HepG2 (cell line): ENCODE results near the gene FAF1. TPM values are rescaled to one million over a fixed set of nuclear protein-coding genes. Genes with fewer than 3 reads are reported as not detected.

Experiments
- ATAC-seq: fragments of 200-7000 bp; cut with Tn5 transposase; 3 replicates; pipeline ENCODE4 v1.9.1; 2020; ENCODE audit warnings: mild to moderate bottlenecking, moderate library complexity
- BruUV-seq: library from RNA; stranded (reverse); fragments of 400-500 nt; replicated peaks from 2 replicates; lab custom pipeline; 2021; lab: Mats Ljungman, UMichigan
- CTCF ChIA-PET: fragments of 300-600 bp; formaldehyde crosslinking; extraction: SDS; loops from one replicate; lab custom pipeline; 2021; ENCODE audit warnings: low total read pairs, inconsistent platforms, low intra/inter-chr PET ratio; lab: Yijun Ruan, JAX
- POLR2A ChIA-PET: fragments of 350-600 bp; sonication (Branson Sonifier 250); formaldehyde crosslinking; loops from one replicate; lab custom pipeline; 2020; ENCODE audit warnings: antibody characterized with exemption, inconsistent platforms; lab: Yijun Ruan, JAX
- DNase-seq: peaks from one replicate; pipeline ENCODE4 v3.0.0-alpha.2; 2015; ENCODE audit warnings: low spot score
- FAIRE-seq: peaks from 3 replicates; lab custom pipeline; 2011; peaks lifted over from hg19 to GRCh38; lab: Jason Lieb, UNC
- H2AFZ ChIP-seq: one replicate; pipeline ENCODE4 v1.6.1; 2011; ENCODE audit warnings: low read length, inconsistent platforms
- H3K27ac ChIP-seq: fragments of 300-600 bp; 3 replicates; pipeline ENCODE4 v1.8.0; 2011; ENCODE audit warnings: mixed run types, mild to moderate bottlenecking, mixed read lengths, low read length, inconsistent platforms; ENCODE audit not compliant: insufficient read depth; ENCODE audit errors: extremely low read length
- H3K27me3 ChIP-seq, 2 experiments: fragments of 200-600 bp in 1 of 2; 2 replicates in 1 of 2; 3 replicates in 1 of 2; pipeline versions ENCODE4 v1.6.0 to v1.8.0; 2011; ENCODE audit warnings: low read length in 2 of 2, mild to moderate bottlenecking in 2 of 2, moderate library complexity in 2 of 2, inconsistent platforms in 1 of 2; ENCODE audit not compliant: insufficient read depth in 2 of 2, control insufficient read depth in 1 of 2
- H3K36me3 ChIP-seq, 2 experiments: fragments of 200-600 bp in 1 of 2; replicated peaks in 1 of 2; 2 replicates in 1 of 2; 3 replicates in 1 of 2; pipeline versions ENCODE4 v1.5.1 to v1.8.0; 2011; ENCODE audit warnings: low read length in 2 of 2, inconsistent platforms in 1 of 2; ENCODE audit not compliant: insufficient read depth in 2 of 2, control insufficient read depth in 1 of 2
- H3K4me1 ChIP-seq: 2 replicates; pipeline ENCODE4 v1.5.1; 2012; ENCODE audit warnings: low read length, inconsistent platforms; ENCODE audit not compliant: insufficient read depth
- H3K4me2 ChIP-seq: 2 replicates; pipeline ENCODE4 v1.6.0; 2011; ENCODE audit warnings: low read depth, low read length, inconsistent platforms
- H3K4me3 ChIP-seq, 3 experiments: fragments of 200-600 bp in 1 of 3; sonication (generic), shearing (Covaris generic) in 1 of 3; replicated peaks in 1 of 3; 2 replicates each; pipeline ENCODE4 v1.5.1; 2011 to 2016; ENCODE audit warnings: low read length in 3 of 3, inconsistent platforms in 2 of 3, low read depth in 2 of 3, mild to moderate bottlenecking in 2 of 3, control low read depth in 1 of 3, mixed read lengths in 1 of 3; ENCODE audit not compliant: insufficient read depth in 1 of 3
- H3K79me2 ChIP-seq: one replicate; pipeline ENCODE4 v1.6.1; 2011; ENCODE audit warnings: low read length, inconsistent platforms; ENCODE audit not compliant: insufficient read depth
- H3K9ac ChIP-seq: 2 replicates; pipeline ENCODE4 v1.6.0; 2011; ENCODE audit warnings: mild to moderate bottlenecking, low read depth, low read length, inconsistent platforms; ENCODE audit not compliant: insufficient read depth
- H3K9me3 ChIP-seq: 2 replicates; pipeline ENCODE4 v1.5.1; 2012; ENCODE audit warnings: mild to moderate bottlenecking, low read length
- H4K20me1 ChIP-seq: 2 replicates; pipeline ENCODE4 v1.6.0; 2011; ENCODE audit warnings: inconsistent platforms, mild to moderate bottlenecking, low read length, moderate library complexity; ENCODE audit not compliant: insufficient read depth
- ARNTL ChIP-seq: sonication (generic); formaldehyde crosslinking; IDR thresholded peaks from 2 replicates; pipeline ENCODE4 v1.4.0; 2020; ENCODE audit warnings: mild to moderate bottlenecking, missing genetic modification reagents
- ATF3 ChIP-seq: sonication (generic); formaldehyde crosslinking; IDR thresholded peaks from 2 replicates; pipeline ENCODE4 v1.4.0; 2020; ENCODE audit warnings: missing genetic modification reagents
- BCL6 ChIP-seq: IDR thresholded peaks from 2 replicates; pipeline ENCODE4 v1.6.1; 2016; ENCODE audit warnings: missing genetic modification reagents, missing compliant biosample characterization
- DNMT1 ChIP-seq: sonication (generic); formaldehyde crosslinking; IDR thresholded peaks from 2 replicates; pipeline ENCODE4 v1.5.1; 2020; ENCODE audit warnings: mild to moderate bottlenecking, missing genetic modification reagents
- GATAD1 ChIP-seq: IDR thresholded peaks from 2 replicates; pipeline ENCODE4 v1.6.1; 2016; ENCODE audit warnings: missing genetic modification reagents, missing compliant biosample characterization
- NFE2 ChIP-seq: sonication (generic); formaldehyde crosslinking; IDR thresholded peaks from 2 replicates; pipeline ENCODE4 v1.4.0; 2020; ENCODE audit warnings: missing genetic modification reagents
- TBL1XR1 ChIP-seq: fragments of 150-350 bp; IDR thresholded peaks from 2 replicates; pipeline ENCODE4 v1.6.1; 2014; ENCODE audit warnings: borderline replicate concordance, low read length; ENCODE audit not compliant: partially characterized antibody
- U2AF1 ChIP-seq: fragments of 200-400 bp; formaldehyde crosslinking; optimal IDR thresholded peaks from 2 replicates; pipeline ENCODE3; 2017; ENCODE audit warnings: mild to moderate bottlenecking, low read depth, low read length
- ZBTB26 ChIP-seq: IDR thresholded peaks from 2 replicates; pipeline ENCODE4 v1.6.1; 2016; ENCODE audit warnings: missing compliant biosample characterization, missing genetic modification reagents, borderline replicate concordance
- ZFP1 ChIP-seq: IDR thresholded peaks from 2 replicates; pipeline ENCODE4 v1.6.1; 2016
- ZNF207 ChIP-seq: fragments of 450-650 bp; IDR thresholded peaks from 2 replicates; pipeline ENCODE4 v1.6.1; 2016; ENCODE audit warnings: antibody characterized with exemption, borderline replicate concordance
- ZNF264 ChIP-seq: sonication (generic); formaldehyde crosslinking; IDR thresholded peaks from 2 replicates; pipeline ENCODE4 v1.4.0; 2020; ENCODE audit warnings: missing genetic modification reagents
- ZNF350 ChIP-seq: sonication (generic); formaldehyde crosslinking; IDR thresholded peaks from 2 replicates; pipeline ENCODE4 v1.4.0; 2020; ENCODE audit warnings: mild to moderate bottlenecking, low read depth, missing genetic modification reagents, borderline replicate concordance
- ZNF558 ChIP-seq: sonication (generic); formaldehyde crosslinking; IDR thresholded peaks from 2 replicates; pipeline ENCODE4 v1.9.0; 2022; ENCODE audit warnings: mild to moderate bottlenecking, missing genetic modification reagents, borderline replicate concordance
- ZNF713 ChIP-seq: sonication (generic); formaldehyde crosslinking; IDR thresholded peaks from 2 replicates; pipeline ENCODE4 v1.4.0; 2020; ENCODE audit warnings: mild to moderate bottlenecking, missing genetic modification reagents
- ZNF761 ChIP-seq: sonication (generic); formaldehyde crosslinking; conservative IDR thresholded peaks from 2 replicates; pipeline ENCODE4 v1.4.0; 2020; ENCODE audit warnings: mild to moderate bottlenecking, missing genetic modification reagents
- ZNF850 ChIP-seq: sonication (generic); formaldehyde crosslinking; conservative IDR thresholded peaks from 2 replicates; pipeline ENCODE4 v1.9.0; 2021; ENCODE audit warnings: mild to moderate bottlenecking, missing genetic modification reagents
- WGBS: methylation state at CpG from one replicate; pipeline ENCODE4 v1.1.6; 2017; ENCODE audit warnings: low lambda C conversion rate; 5-methylcytosine and 5-hydroxymethylcytosine counted together
- in situ Hi-C: cut with HindIII; loops from 2 replicates; pipeline ENCODE4 v1.10.0; 2017; ENCODE audit warnings: low pct_unique_long_range_greater_than_20kb; ENCODE audit not compliant: extremely low pct_ligation_motif_present
- intact Hi-C: fragments of 100-400 bp; cut with micrococcal nuclease; formaldehyde crosslinking; loops from one replicate; pipeline ENCODE4 v1.10.0; 2022; ENCODE audit not compliant: unreplicated experiment
- polyA plus RNA-seq, 8 experiments: library from polyadenylated mRNA; depleted of rRNA in 3 of 8; stranded (reverse) in 7 of 8; unstranded in 1 of 8; fragments of >200 nt; fragmentation: Illumina TruSeq in 4 of 8; extraction: Trizol in 4 of 8; gene quantifications; 2 replicates each; pipeline versions ENCODE4 v1.2.1 to v1.2.3, GENCODE V29; 2011 to 2016; ENCODE audit warnings: low read depth in 4 of 8, missing spikeins in 1 of 8, mixed read lengths in 1 of 8; ENCODE audit not compliant: insufficient read depth in 1 of 8
- total RNA-seq, 5 experiments: library from RNA; depleted of rRNA; stranded (reverse); fragments of >200 nt; fragmentation: Illumina TruSeq; extraction: Trizol; gene quantifications; 2 replicates each; pipeline ENCODE4 v1.2.3, GENCODE V29; 2016; ENCODE audit warnings: low read depth in 1 of 5
- TF ChIP-seq, protein P1 (sequence below): sonication (generic); formaldehyde crosslinking; IDR thresholded peaks from 2 replicates; pipeline ENCODE4 v1.4.0; 2020; ENCODE audit warnings: missing genetic modification reagents, low read depth, mild to moderate bottlenecking, borderline replicate concordance

FAF1 gene
- total and polyA plus RNA-seq, 2 of the 13 experiments (the other 11 are each of a cell fraction or from before 2014, with no cell fraction given) = 19.4 to 63.3 TPM

DNA sequence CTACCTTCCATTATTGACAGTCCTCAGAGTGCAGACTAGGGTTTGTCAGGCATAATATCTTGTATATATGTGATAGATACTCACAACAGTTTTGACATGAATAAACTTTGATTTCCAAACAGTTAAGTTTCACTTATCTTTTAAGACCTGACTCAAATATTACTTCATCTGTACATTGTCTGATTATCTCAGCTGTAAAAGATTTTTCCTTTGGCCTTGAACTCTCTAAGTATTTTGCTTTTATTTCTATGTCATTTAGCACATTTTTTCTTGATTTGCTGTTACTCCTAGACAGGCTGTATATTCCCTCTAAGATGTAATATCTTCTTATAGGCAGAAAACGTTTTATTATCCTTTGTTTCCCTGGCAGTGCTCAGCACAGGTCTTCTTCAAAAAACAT, 471.2 kb downstream of the FAF1 start:
- H3K4me2 ChIP-seq = no peak overlapping the region
- CTCF ChIA-PET = no interaction called here
- no peak overlapping the region for H3K9ac ChIP-seq
- H3K79me2 ChIP-seq = no peaks in the 10 kb centered on the region
- peaks cover 0 to 3% of the 10 kb centered on the region in 2 experiments; a peak in 1 of 5 replicates for H3K36me3 ChIP-seq
- no peaks in the 10 kb centered on the region for H3K9me3 ChIP-seq
- no peak overlapping the region for H3K4me3 ChIP-seq
- no peak for DNase-seq
- TF ChIP-seq U2AF1 = no peak
- TF ChIP-seq BCL6 (CRISPR knock-in tag) = no peak
- TF ChIP-seq ZNF713 (CRISPR knock-in tag) = no peak
- TF ChIP-seq DNMT1 (CRISPR knock-in tag) = no peak
- no peak for TF ChIP-seq ZNF207
- no peak for TF ChIP-seq NFE2 (CRISPR knock-in tag)
- TF ChIP-seq ZNF350 (CRISPR knock-in tag) = no peak
- no peak for TF ChIP-seq ZFP1 (CRISPR knock-in tag)
- TF ChIP-seq ATF3 (CRISPR knock-in tag) = no peak
- no peak for TF ChIP-seq ZBTB26 (CRISPR knock-in tag)
- no peak for TF ChIP-seq ZNF264
- TF ChIP-seq, protein P1, sequence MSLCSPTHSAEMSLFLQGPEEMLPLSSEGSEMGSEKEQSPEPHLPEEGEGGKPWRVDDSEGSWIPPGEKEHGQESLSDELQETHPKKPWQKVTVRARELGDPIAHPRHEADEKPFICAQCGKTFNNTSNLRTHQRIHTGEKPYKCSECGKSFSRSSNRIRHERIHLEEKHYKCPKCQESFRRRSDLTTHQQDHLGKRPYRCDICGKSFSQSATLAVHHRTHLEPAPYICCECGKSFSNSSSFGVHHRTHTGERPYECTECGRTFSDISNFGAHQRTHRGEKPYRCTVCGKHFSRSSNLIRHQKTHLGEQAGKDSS (CRISPR knock-in tag) = no peak
- no peak for TF ChIP-seq ZNF850 (CRISPR knock-in tag)
- no peak for TF ChIP-seq TBL1XR1
- no peak for TF ChIP-seq ZNF761 (CRISPR knock-in tag)
- TF ChIP-seq ZNF558 (CRISPR knock-in tag) = no peak
- TF ChIP-seq ARNTL = no peak
- TF ChIP-seq GATAD1 = no peak
- ATAC-seq = no peak
- no peaks in the 10 kb centered on the region for H3K4me1 ChIP-seq
- FAIRE-seq = no peak
- intact Hi-C loops (loop anchor here (10.0 kb wide), 1 partner anchor 116 kb away; no protein-coding TSS in a partner anchor), in situ Hi-C loops (no loop called here)
- WGBS = 34% methylated on average over 1 of the region's 1 CpG
- no peak overlapping the region for H2AFZ ChIP-seq
- H4K20me1 ChIP-seq = no peaks in the 10 kb centered on the region
- POLR2A ChIA-PET = no interaction called here
- no peak overlapping the region for H3K27ac ChIP-seq
- no TSS peak for BruUV-seq
- no peaks in the 10 kb centered on the region for H3K27me3 ChIP-seq
